Muscle of back (tissue), 13 donors: Measurements from ENCODE around the gene SIK3. TPM values are rescaled to one million over a fixed set of nuclear protein-coding genes. Genes with fewer than 3 reads are reported as not detected.
"Not testable (repeated sequence)": the region's sequence is repeated elsewhere in the genome, so short reads cannot be mapped to it uniquely, and the experiment has no call there.

Experiments used
- DNase-seq, 3 donors: peaks; one replicate each; pipeline versions ENCODE4 v3.0.0 to v3.0.0-alpha.2; 2013
- long read RNA-seq, 9 donors: transcript quantifications; one replicate each; lab custom pipeline, GENCODE V29; 2026
- polyA plus RNA-seq, 10 donors: library from polyadenylated mRNA; unstranded; fragments of 120-200 nt; gene quantifications; one replicate each; pipeline ENCODE4 v1.2.1, GENCODE V29; 2013; ENCODE audit not compliant: insufficient read length in 10 of 10

SIK3 gene
- 10 to 100 TPM; 28.3 to 42.5 (median 33.2) TPM for polyA plus RNA-seq
- long read RNA-seq, donor 1: 0 reads
- long read RNA-seq, donor 2, full-length matches to known transcripts: 1 of 1 reads
- long read RNA-seq, donor 2, partial matches to known transcripts: 0 of 1 reads
- long read RNA-seq, donor 2, other reads (novel, unspliced or antisense): 0 of 1 reads
- long read RNA-seq, donor 3: 0 reads
- long read RNA-seq, donor 4: 0 reads
- long read RNA-seq, donor 5, partial matches to known transcripts: 13 of 13 reads
- long read RNA-seq, donor 5, other reads (novel, unspliced or antisense): 0 of 13 reads
- long read RNA-seq, donor 6: 0 reads
- long read RNA-seq, donor 7, partial matches to known transcripts: 0 of 1 reads
- long read RNA-seq, donor 7, other reads (novel, unspliced or antisense): 0 of 1 reads
- long read RNA-seq, donor 8: 0 reads
- long read RNA-seq, donor 9: 0 reads

- DNase-seq: peak; percentile 92 to 96 (median 95)
Measured at GRCh38 chr11:117098269-117099232, at the start of gene SIK3. Gene SIK3 (minus strand): TSS chr11:117098428. CDS start chr11:117098415, 13 bp downstream.

- no peak for DNase-seq
Measured at GRCh38 chr11:117146521-117146920, 48.3 kb upstream of the SIK3 start.

GRCh38 chr11:117145393-117145761 lies 47.1 kb upstream of the SIK3 start:
- peak in 1 of 3 donors; percentile 9 for DNase-seq

GRCh38 chr11:117144477-117145392 lies 46.5 kb upstream of the SIK3 start:
- DNase-seq: peak; percentile 44 to 68 (median 47)

GRCh38 chr11:117143871-117144476 lies 45.7 kb upstream of the SIK3 start, which contains the start of gene PAFAH1B2:
Gene PAFAH1B2 (plus strand): TSS chr11:117144287. CDS start chr11:117152448, 8,161 bp downstream.
- peak; percentile 92 to 98 (median 96) for DNase-seq

- peak in 2 of 3 donors; percentile 53 to 75 for DNase-seq
Measured at GRCh38 chr11:117143390-117143789, 45.2 kb upstream of the SIK3 start.

GRCh38 chr11:117137223-117138086 lies 39.2 kb upstream of the SIK3 start:
- DNase-seq: not testable (repeated sequence)

- not testable (repeated sequence) for DNase-seq
Measured at GRCh38 chr11:117134979-117135378, 36.8 kb upstream of the SIK3 start.

- DNase-seq: no peak
Measured at GRCh38 chr11:117134431-117134830, 36.2 kb upstream of the SIK3 start.

GRCh38 chr11:117130879-117131278 lies 32.7 kb upstream of the SIK3 start:
- no peak for DNase-seq

GRCh38 chr11:117130396-117130795 lies 32.2 kb upstream of the SIK3 start:
- not testable (repeated sequence) for DNase-seq

GRCh38 chr11:117128289-117128688 lies 30.1 kb upstream of the SIK3 start:
- DNase-seq: no peak

- DNase-seq: no peak
Measured at GRCh38 chr11:117127171-117127901, 29.1 kb upstream of the SIK3 start.

- DNase-seq: no peak
Measured at GRCh38 chr11:117126223-117126965, 28.2 kb upstream of the SIK3 start.

GRCh38 chr11:117122556-117122955 lies 24.3 kb upstream of the SIK3 start:
- no peak for DNase-seq

- DNase-seq: peak in 1 of 3 donors; percentile 33
Measured at GRCh38 chr11:117121176-117121575, 22.9 kb upstream of the SIK3 start.

- DNase-seq: no peak
Measured at GRCh38 chr11:117117681-117118080, 19.5 kb upstream of the SIK3 start.

- not testable (repeated sequence) for DNase-seq
Measured at GRCh38 chr11:117112939-117113338, 14.7 kb upstream of the SIK3 start.
